Ascending aorta (tissue), 2 donors: ENCODE results near the gene RBMS3. TPM values are rescaled to one million over a fixed set of nuclear protein-coding genes. Genes with fewer than 3 reads are reported as not detected.
"Not testable (repeated sequence)": the region's sequence is repeated elsewhere in the genome, so short reads cannot be mapped to it uniquely, and the experiment has no call there.

ENCODE experiments used
- DNase-seq, 2 donors: peaks; one replicate each; pipeline ENCODE4 v3.0.0-alpha.2; 2019; ENCODE audit warnings: low spot score in 2 of 2
- H3K27ac ChIP-seq, 2 donors: fragments of 200-600 bp; sonication (generic); one replicate each; pipeline ENCODE4 v1.5.1; 2016 to 2017; ENCODE audit warnings: mild to moderate bottlenecking in 1 of 2
- H3K27me3 ChIP-seq: fragments of 200-600 bp; sonication (generic); one replicate; pipeline ENCODE4 v1.5.1; 2017
- H3K36me3 ChIP-seq, 2 donors: fragments of 200-600 bp; sonication (generic); one replicate each; pipeline ENCODE4 v1.5.1; 2016
- H3K4me1 ChIP-seq, 2 donors: fragments of 200-600 bp; sonication (generic); one replicate each; pipeline ENCODE4 v1.5.1; 2016 to 2017; ENCODE audit warnings: mild to moderate bottlenecking in 1 of 2
- H3K4me3 ChIP-seq, 2 donors: fragments of 200-600 bp; sonication (generic); one replicate each; pipeline ENCODE4 v1.5.1; 2016 to 2017; ENCODE audit warnings: mild to moderate bottlenecking in 1 of 2
- H3K9me3 ChIP-seq, 2 donors: fragments of 200-600 bp; sonication (generic); one replicate each; pipeline ENCODE4 v1.5.1; 2016
- CTCF ChIP-seq, 3 experiments: fragments of 200-600 bp in 2 of 3; fragments of 450-650 bp in 1 of 3; sonication (generic) in 2 of 3; IDR thresholded peaks; one replicate each; pipeline ENCODE4 v1.5.1; 2016 to 2019; ENCODE audit warnings: antibody characterized with exemption in 3 of 3, mild to moderate bottlenecking in 1 of 3, moderate library complexity in 1 of 3
- intact Hi-C: fragments of 100-400 bp; cut with DNase I; formaldehyde crosslinking; loops from one replicate; pipeline ENCODE4 v1.15.1; 2023
- total RNA-seq: library from RNA; depleted of rRNA; stranded (reverse); fragments of >200 nt; gene quantifications from one replicate; pipeline ENCODE4 v1.1.0, GENCODE V29; 2016

RBMS3 gene
- total RNA-seq, 1 donor from 2014 or later = 65.8 TPM

GRCh38 chr3:30042916-30043555 lies 762.2 kb downstream of the RBMS3 start:
- TF ChIP-seq CTCF (IDR thresholded peaks at IDR 0.05) = no peak
- H3K27ac ChIP-seq = no peak overlapping the region
- no peaks in the 10 kb centered on the region for H3K9me3 ChIP-seq
- no peaks in the 10 kb centered on the region for H3K27me3 ChIP-seq
- no peak for DNase-seq
- no peaks in the 10 kb centered on the region for H3K4me1 ChIP-seq
- H3K36me3 ChIP-seq = no peaks in the 10 kb centered on the region
- intact Hi-C loops = loop anchor here (1.0 to 5.0 kb wide), 3 partner anchors 156 to 704 kb away; no protein-coding TSS in a partner anchor
- no peak overlapping the region for H3K4me3 ChIP-seq

GRCh38 chr3:30044515-30044914 lies 763.6 kb downstream of the RBMS3 start:
- intact Hi-C loops = loop anchor here (5.0 kb wide), 1 partner anchor 703 kb away; no protein-coding TSS in a partner anchor
- H3K9me3 ChIP-seq = no peaks in the 10 kb centered on the region
- TF ChIP-seq CTCF (IDR thresholded peaks at IDR 0.05) = no peak
- no peak overlapping the region for H3K27ac ChIP-seq
- no peaks in the 10 kb centered on the region for H3K36me3 ChIP-seq
- no peaks in the 10 kb centered on the region for H3K27me3 ChIP-seq
- H3K4me1 ChIP-seq = no peaks in the 10 kb centered on the region
- DNase-seq = no peak
- H3K4me3 ChIP-seq = no peak overlapping the region

GRCh38 chr3:30048431-30048830 lies 767.6 kb downstream of the RBMS3 start:
- no peak overlapping the region for H3K4me3 ChIP-seq
- no peak for DNase-seq
- H3K4me1 ChIP-seq = no peaks in the 10 kb centered on the region
- no peak overlapping the region for H3K27ac ChIP-seq
- TF ChIP-seq CTCF (IDR thresholded peaks at IDR 0.05) = no peak
- H3K9me3 ChIP-seq = no peaks in the 10 kb centered on the region
- no peaks in the 10 kb centered on the region for H3K36me3 ChIP-seq
- intact Hi-C loops = no loop called here
- no peaks in the 10 kb centered on the region for H3K27me3 ChIP-seq

- H3K27ac ChIP-seq, intact Hi-C loops, H3K4me3 ChIP-seq, DNase-seq, H3K36me3 ChIP-seq, H3K4me1 ChIP-seq, H3K27me3 ChIP-seq, H3K9me3 ChIP-seq: not testable (repeated sequence)
These were observed 769.2 kb downstream of the RBMS3 start for GRCh38 chr3:30050116-30050515.

GRCh38 chr3:30059240-30059639 lies 778.4 kb downstream of the RBMS3 start:
- H3K9me3 ChIP-seq = no peaks in the 10 kb centered on the region
- no peaks in the 10 kb centered on the region for H3K36me3 ChIP-seq
- H3K4me3 ChIP-seq = no peak overlapping the region
- TF ChIP-seq CTCF (IDR thresholded peaks at IDR 0.05) = no peak
- no peaks in the 10 kb centered on the region for H3K4me1 ChIP-seq
- intact Hi-C loops = no loop called here
- no peak overlapping the region for H3K27ac ChIP-seq
- DNase-seq = no peak
- no peaks in the 10 kb centered on the region for H3K27me3 ChIP-seq
